Measurements from ENCODE around the gene FGR.
A peak's percentile ranks its signal among the peaks of the same experiment; 100 is the strongest.
"Not testable (repeated sequence)": the region's sequence is repeated elsewhere in the genome, so short reads cannot be mapped to it uniquely, and the experiment has no call there.

The FGR gene

DNA sequence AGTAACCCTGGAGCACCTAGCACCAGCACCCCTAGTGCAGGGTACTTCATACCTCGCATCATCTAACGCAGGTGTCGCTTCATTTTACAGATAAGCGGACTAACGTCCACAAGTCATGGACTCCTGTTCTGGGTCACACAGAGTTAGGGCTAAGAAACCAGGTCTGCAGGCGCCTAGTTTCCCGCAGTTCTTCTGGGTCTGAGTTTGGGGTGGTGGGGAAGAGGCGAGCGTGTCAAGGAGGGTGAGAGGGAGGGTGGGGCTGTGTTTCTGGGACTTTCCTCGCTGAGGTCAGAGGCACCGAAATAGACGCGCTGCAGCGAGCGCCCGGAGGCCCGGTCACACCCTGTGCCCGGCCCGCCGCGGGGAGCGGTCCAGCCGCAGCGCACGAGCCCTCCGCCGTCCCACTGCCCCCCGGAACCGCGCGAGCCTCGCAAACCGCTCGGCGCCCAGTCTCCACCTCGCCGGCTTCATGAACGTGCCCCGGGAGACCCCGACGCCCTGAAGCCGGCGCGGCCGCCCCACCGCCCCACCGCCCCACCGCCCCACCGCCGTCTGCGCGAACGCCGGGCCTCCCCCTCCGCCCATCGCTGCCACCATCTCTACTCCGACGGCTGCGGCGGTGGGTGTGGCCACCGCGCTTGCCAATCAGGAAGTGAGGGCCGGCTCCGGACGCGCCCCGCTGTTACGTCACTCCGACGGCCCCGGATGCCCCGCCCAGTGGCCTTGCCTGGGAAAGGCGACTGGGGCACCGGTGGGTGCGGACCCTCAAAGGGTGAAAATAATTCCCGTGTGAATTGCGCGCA, 24.7 kb upstream of the FGR start:
- peak; percentile 82 for DNase-seq

DNA sequence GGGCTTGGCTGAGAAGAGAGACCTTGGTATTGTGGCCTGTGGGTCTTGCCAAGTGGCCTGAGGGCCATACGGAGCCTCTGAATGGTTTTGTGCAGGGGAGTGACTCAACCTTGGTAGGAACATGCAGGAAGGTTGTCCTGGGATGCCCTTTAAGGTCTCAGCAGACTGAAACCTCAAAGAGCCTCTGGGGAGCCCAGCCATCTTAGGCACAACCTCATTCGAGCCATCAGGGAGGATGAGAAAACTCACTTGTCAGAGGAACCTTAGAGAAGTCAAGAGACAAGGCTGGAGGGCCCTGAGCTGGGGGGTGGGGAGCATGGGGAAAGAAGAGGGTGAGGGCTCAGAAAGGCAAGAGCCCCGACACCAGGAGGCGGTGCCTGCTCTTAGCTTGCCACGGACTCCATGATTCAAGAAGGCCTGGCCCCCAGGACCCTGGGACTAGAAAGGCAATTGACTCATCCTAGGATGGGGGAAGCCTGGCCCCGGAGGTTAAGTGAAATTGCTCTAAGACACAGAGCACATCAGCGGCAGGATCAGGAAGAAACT, 24.0 kb upstream of the FGR start:
- peak; percentile 17 for DNase-seq

- no peak for DNase-seq
Observed at GRCh38 chr1:27656157-27656893, 21.3 kb upstream of the FGR start.

- DNase-seq, result no peak
Observed at GRCh38 chr1:27655151-27655937, 20.4 kb upstream of the FGR start.

DNA sequence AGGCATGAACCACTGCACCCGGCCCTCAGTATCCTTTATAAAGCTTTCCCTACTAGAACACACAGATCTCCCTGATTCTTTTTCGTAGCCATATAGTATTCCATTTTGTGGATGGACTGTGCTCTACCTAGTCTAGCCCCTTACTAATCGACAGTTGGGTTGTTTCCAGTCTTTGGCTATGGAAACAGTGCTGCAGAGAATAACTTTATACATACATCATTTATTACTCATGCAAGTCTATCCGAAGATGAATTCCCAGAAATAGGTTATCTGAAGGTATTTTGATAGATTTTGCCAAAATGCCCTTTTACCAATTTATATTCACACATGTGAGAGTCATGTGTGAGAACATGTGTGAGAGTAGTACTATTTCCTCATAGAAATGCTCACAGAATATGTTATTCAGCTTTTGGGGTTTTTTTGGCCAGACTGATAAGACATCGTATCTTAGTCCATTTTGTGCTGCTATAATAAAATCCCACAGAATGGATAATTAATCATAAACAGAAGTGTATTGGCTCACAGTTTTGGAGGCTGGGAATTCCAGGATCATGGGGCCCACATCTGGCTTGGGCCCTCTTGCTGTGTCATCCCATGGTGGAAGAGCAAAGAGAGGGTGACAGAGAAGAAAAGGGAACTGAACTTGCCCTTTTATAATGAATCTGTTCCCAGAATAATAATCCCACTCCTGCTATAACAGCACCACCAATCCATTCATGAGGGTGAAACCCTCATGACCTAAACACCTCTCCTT, 17.3 kb upstream of the FGR start:
- no peak for DNase-seq

DNA sequence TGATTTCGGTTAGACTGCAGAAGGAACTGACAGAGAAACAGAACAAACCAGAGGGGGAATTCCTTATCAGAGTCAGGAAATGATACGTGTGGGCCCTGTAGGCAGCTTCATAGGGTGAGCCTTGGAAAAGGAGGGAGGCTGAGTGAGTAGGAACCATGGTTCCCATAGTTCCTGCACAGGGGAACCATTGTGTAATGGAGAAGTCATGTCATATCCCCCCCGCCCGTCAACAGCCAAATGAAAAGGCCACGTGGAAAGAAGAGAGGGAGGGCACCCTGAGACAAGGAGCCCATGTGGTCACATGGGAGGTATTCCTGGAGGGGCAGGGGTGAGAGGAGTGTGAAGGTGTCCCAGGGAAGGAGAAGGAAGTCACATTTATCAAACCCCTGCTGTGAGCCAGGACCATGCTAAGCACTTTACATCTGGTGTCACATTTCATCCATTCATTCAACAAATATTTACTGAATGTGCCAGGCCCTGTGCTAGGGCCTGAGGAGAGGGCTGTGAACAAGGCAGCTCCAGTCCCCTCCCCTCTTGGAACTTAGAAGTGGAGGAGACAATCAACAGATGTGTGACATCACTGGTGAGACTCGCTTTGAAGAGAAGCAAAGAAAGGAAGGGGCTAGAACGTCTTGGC, 15.7 kb upstream of the FGR start:
- DNase-seq, result no peak

DNA sequence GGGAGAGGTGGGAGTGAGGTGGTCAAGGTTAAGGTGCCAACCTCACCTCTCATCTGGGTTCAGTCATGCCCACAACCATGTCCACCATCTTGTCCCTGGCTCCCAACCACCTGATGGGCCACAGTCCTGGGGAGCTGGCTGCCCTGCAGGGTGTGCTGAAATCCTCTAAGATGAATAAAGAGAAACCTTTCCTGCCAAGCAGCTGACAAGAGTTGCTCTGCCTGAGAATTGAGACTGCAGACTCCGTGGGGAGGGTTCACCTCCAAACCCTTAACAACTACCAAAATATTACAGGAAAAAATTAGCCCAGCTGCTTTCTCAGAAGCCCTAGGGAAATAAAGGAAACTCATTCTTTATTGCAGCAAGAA, 15.2 kb upstream of the FGR start:
- no peak for DNase-seq

GRCh38 chr1:27649306-27649635, 14.3 kb upstream of the FGR start:
- DNase-seq, result no peak

- DNase-seq, result no peak
Observed at GRCh38 chr1:27648602-27649305, 13.8 kb upstream of the FGR start.

DNA sequence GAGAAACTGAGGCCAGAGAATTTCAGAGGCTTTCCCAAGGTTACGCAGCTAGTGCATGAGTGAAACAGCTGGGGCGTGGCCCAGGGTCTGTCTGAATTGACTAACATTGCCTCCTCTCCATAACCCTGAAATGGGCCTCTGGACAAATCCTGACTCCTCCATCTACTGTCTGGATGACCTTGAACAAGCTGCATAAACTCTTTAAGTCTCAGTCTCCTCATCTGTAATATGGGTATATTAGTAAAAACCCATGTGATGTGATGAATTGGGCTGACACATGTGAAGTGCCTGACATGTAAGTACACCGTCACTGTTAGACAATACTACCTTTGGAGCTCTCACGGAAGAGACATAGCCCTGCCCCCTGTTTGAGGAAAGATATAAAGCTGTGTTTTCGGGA, 12.3 kb upstream of the FGR start:
- DNase-seq, result no peak

GRCh38 chr1:27646676-27647075, 11.7 kb upstream of the FGR start:
- DNase-seq, result no peak

DNA sequence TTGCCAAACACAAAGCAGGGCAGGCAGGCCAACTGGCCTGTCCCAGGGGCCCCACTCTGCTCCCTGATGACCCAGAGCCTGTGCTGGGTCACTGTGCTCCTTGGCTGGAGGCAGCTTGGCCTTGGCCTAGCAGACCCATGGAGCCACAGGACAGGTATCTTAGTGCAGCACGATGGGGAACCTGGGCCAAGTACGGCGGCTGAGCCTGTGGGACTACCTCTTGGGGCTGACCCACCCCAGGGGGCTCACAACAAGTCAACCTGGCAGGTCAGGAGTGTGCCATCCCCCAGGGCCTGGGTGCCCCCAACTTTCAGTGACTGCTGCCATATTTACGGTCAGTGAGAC, 10.1 kb upstream of the FGR start:
- DNase-seq, result no peak

- DNase-seq, result no peak
Observed at GRCh38 chr1:27644369-27645070, 9.5 kb upstream of the FGR start.

GRCh38 chr1:27643600-27644368, 8.8 kb upstream of the FGR start:
- DNase-seq, result peak; percentile 61

GRCh38 chr1:27640514-27640913, 5.5 kb upstream of the FGR start:
- DNase-seq, result not testable (repeated sequence)

- no peak for DNase-seq
Observed at GRCh38 chr1:27638805-27639204, 3.8 kb upstream of the FGR start.

- no peak for DNase-seq
Observed at GRCh38 chr1:27638047-27638734, 3.2 kb upstream of the FGR start.

- no peak for DNase-seq
Observed at GRCh38 chr1:27635396-27636142, 584 bp upstream of the FGR start.

All from activated effector memory CD4-positive, alpha-beta T cell treated with Interleukin-2 at 50 U/mL for 16 hours (primary cell).